ENCODE results near the gene TRIM69. TPM values are rescaled to one million over a fixed set of nuclear protein-coding genes. Genes with fewer than 3 reads are reported as not detected.

The TRIM69 gene, protein sequence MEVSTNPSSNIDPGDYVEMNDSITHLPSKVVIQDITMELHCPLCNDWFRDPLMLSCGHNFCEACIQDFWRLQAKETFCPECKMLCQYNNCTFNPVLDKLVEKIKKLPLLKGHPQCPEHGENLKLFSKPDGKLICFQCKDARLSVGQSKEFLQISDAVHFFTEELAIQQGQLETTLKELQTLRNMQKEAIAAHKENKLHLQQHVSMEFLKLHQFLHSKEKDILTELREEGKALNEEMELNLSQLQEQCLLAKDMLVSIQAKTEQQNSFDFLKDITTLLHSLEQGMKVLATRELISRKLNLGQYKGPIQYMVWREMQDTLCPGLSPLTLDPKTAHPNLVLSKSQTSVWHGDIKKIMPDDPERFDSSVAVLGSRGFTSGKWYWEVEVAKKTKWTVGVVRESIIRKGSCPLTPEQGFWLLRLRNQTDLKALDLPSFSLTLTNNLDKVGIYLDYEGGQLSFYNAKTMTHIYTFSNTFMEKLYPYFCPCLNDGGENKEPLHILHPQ
- 10 to 100 TPM; 68.8 to 69.3 TPM for total RNA-seq

DNA sequence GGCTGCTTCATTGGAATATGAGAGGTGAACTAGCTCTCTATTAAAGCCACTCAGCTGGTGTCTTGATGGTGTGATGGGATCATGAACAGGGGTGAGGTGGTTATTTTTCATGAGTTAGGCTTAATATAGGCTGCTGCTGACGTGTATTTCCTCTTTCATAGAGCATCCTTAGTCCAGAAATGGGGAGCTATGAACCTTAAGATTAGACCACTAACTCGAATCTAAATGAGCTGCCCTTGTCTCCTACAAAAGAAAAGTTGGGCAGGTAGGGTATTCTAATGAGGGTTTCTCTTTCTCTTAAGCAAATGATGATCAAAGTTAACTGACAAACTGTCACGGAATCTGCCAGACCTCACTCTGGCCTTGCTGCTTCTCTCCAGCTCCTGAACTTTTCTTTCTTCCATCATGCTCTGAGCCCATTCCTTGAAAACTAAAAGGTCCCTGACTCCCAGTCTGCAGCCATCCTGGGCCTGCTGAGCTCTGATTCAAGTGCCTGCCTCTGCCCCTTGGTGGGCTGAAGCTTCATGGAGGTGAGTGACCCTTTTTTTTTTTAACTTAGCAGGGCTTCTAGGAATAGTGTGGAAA, at the start of gene TRIM69:
TSS of gene TRIM69 (plus strand) at position 348 of the 585 bp plus-strand sequence. CDS start at position 525, 177 bp downstream.

DNA sequence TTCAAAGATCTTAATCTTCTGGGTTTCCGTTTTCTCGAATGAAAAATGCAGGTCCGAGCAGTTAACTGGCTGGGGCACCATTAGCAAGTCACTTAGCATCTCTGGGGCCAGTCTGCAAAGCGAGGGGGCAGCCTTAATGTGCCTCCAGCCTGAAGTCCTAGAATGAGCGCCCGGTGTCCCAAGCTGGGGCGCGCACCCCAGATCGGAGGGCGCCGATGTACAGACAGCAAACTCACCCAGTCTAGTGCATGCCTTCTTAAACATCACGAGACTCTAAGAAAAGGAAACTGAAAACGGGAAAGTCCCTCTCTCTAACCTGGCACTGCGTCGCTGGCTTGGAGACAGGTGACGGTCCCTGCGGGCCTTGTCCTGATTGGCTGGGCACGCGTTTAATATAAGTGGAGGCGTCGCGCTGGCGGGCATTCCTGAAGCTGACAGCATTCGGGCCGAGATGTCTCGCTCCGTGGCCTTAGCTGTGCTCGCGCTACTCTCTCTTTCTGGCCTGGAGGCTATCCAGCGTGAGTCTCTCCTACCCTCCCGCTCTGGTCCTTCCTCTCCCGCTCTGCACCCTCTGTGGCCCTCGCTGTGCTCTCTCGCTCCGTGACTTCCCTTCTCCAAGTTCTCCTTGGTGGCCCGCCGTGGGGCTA, 25.1 kb upstream of the TRIM69 start, which contains the start of the genes B2M and PATL2:
TSS of gene B2M (plus strand) at position 422 of the 647 bp plus-strand sequence. CDS start at position 452, 30 bp downstream.
TSS of gene PATL2 (minus strand) at position 228 of the 647 bp plus-strand sequence. CDS start 34,833 bp downstream, outside the sequence.

Small RNA genes within 50 kb of the gene (small RNA-seq; reads per million reads assigned to genes)
- 0 reads per million in 2 donors for gene RF00019

Other genes with a start within 250 kb of the TRIM69 start
- 10 to 100 TPM; 21.3 to 46.6 TPM for gene EIF3J, start 199.4 kb upstream of the TRIM69 start, total RNA-seq
- 10 to 100 TPM; 69.6 to 70.2 TPM for gene SPG11, start 72.9 kb upstream of the TRIM69 start, total RNA-seq
- 1 to 10 TPM; 3.0 to 4.5 TPM for gene PATL2, start 25.2 kb upstream of the TRIM69 start, total RNA-seq
- gene B2M, start 25.0 kb upstream of the TRIM69 start, total RNA-seq = 1,000 to 10,000 TPM; 3,703 to 7,636 TPM
- not detected for gene TERB2, start 220.2 kb downstream of the TRIM69 start, total RNA-seq